SU-DHL-6 (cell line): ENCODE results near the gene KATNB1.

Experiments used
- EZH2phosphoT487 ChIP-seq: fragments of 200-600 bp; sonication (generic), shearing (Covaris generic); conservative IDR thresholded peaks from 2 replicates; pipeline ENCODE4 v1.6.1; 2018; ENCODE audit warnings: mild to moderate bottlenecking, antibody characterized with exemption, low read length, moderate library complexity, mixed read lengths
- TF ChIP-seq, protein P1 (sequence below): fragments of 200-600 bp; sonication (generic); IDR thresholded peaks from one replicate; pipeline ENCODE4 v1.5.1; 2017; ENCODE audit warnings: antibody characterized with exemption, mild to moderate bottlenecking, low read length, moderate library complexity; ENCODE audit not compliant: insufficient read depth, poor library complexity, severe bottlenecking

DNA sequence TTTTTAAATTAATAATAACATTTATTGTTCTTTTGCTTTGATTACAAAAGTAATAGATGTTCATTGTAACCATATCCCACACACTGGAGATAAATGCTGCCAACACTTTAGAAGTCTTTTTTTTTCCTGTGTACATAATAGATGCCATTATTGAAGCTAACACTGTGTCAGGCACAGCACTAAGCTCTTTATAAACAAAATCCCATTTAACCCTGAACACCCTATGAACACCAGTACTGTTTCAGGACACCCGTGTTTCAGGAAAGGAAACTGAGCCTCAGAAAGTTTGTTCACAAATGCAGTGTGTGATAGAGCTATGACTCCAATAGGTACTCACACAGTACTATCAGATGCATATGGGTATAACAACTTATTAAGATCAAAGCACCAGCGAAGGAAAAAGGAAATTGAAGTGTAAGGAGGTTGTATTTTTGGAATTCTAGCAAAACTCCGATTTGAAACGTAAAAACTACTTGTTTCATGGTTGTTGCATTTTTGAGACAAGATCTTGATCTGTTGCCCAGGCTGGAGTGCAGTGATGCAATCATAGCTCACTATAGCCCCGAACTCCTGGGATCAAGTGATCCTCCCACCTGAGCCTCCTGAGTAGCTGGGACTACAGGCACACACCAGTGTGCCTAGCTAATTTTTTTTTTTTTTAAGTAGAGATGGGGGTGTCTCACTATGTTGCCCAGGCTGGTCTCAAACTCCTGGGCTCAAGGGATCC lies 68.7 kb downstream of the KATNB1 start:
- no peak for TF ChIP-seq EZH2phosphoT487
- TF ChIP-seq, protein P1, sequence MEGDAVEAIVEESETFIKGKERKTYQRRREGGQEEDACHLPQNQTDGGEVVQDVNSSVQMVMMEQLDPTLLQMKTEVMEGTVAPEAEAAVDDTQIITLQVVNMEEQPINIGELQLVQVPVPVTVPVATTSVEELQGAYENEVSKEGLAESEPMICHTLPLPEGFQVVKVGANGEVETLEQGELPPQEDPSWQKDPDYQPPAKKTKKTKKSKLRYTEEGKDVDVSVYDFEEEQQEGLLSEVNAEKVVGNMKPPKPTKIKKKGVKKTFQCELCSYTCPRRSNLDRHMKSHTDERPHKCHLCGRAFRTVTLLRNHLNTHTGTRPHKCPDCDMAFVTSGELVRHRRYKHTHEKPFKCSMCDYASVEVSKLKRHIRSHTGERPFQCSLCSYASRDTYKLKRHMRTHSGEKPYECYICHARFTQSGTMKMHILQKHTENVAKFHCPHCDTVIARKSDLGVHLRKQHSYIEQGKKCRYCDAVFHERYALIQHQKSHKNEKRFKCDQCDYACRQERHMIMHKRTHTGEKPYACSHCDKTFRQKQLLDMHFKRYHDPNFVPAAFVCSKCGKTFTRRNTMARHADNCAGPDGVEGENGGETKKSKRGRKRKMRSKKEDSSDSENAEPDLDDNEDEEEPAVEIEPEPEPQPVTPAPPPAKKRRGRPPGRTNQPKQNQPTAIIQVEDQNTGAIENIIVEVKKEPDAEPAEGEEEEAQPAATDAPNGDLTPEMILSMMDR: no peak
